GM19035 (cell line): ENCODE results near the gene SAFB2.
"Not testable (repeated sequence)": the region's sequence is repeated elsewhere in the genome, so short reads cannot be mapped to it uniquely, and the experiment has no call there.

Experiments
- ATAC-seq: cut with Tn5 transposase; IDR thresholded peaks from one replicate; pipeline ENCODE4 v1.9.1; 2021; ENCODE audit not compliant: unreplicated experiment

Gene SAFB2

DNA sequence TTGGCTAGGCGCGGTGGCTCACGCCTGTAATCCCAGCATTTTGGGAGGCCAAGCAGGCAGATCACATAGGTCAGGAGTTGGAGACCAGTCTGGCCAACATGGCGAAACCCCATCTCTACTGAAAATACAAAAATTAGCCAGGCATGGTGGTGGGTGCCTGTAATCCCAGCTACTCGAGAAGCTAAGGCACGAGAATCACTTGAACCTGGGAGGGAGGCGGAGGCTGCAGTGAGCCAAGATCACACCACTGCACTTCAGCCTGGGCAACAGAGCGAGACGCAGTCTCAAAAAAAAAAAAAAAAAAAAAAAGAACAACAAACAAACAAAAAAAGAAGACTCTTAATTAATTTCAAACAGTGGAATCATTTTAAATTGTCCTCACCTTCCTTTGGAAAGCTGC, 13.8 kb downstream of the SAFB2 start:
- ATAC-seq: not testable (repeated sequence)

DNA sequence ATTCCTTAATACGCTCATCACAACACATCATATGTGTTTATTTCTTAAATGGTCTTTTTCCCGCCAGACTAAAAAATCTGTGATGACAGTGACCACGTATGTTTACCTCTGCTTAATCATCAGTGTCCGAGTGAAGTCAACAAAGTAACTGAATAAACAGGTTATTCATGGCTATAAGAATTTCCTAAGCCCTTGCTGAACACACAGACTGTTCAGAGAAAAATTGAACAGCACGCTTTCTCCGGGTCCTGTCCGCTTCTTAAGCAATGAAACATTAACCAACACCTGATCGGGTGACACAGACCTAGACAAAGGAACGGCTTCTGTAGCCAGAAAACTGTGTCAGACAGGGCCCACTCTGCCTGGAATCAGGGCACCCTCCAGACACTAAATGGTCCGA, 14.3 kb downstream of the SAFB2 start:
- ATAC-seq: no peak

DNA sequence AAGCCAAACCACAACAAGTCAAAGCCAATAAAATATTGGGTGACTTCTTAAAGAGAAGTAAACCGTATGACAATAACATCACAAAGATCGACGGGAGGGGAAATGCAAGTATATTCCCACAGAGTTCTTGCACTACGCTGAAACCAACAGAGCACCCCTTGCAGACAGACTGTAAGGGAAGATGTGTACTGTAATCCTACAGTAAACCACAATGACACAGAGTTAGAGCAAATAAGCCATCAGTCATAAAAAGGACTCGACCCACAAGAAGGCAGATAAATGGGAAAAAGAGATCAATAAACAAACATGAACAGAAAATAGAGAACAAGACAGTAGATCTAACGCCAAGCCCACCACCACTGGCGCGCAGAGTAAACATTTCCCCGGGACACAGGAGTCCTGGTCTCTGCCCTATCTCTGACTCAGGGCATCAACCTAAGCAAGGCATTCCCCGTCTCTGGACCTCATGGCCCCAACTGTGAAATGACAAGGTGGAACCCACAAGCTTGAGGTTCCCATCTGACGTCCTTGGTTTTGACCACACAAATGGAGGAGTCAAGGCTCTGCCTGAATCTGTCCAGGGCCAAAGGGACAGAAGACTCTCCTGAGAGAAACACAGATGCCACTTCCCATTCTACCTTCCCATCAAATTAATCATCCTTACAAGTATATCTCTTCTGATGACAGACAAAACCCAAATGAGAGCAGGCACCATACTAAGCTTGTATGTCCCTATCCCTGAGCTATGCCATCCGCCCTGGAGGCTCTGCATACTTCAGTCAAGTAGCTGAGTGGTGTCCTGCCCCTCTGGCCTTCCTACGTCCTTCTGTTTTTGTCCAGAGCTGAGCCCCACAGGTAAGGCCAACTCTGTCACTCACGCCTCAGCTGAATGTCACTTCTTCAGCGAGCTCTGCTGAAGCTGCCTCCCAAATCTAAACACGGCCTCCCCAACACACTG, 15.0 kb downstream of the SAFB2 start:
- ATAC-seq: no peak

- no peak for ATAC-seq
Measured at GRCh38 chr19:5605362-5605761, 17.2 kb downstream of the SAFB2 start.

DNA sequence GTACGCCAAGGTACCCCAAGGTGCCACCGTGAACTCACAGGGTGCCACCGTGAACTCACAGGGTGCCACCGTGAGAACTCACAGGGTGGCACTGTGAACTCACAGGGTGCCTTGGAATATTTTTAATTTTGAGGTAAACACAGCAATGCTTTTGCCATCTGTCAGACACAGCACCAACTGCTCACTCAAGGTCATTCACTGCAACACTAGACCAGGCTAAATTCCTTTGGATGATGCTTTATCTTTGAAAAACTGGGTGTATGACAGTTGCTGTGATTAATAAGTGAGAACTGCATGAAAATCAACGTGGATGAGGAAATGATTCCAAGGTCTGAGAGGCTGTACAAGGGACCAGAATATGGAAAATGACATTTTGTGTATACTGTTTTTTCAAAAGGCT, 18.9 kb downstream of the SAFB2 start:
- ATAC-seq: no peak

DNA sequence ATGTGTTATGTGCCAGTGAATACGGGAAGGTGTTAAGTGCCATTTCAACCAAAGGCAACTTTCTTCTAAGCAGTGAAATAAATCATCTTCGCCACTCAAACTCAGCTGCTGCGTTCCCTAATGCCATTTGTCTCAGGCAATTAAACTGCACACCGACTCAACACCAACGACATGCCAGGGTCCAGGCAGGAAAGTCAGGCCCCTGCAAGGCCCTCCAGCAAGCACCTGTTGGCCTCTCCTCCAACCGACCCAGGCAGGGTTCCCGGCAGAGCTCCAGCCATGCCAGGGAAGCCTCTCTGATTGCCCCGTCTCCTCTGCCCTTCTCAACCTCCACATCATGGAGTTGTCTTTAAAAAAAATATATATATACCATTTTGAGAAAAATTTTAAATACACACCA, 21.8 kb downstream of the SAFB2 start:
- no peak for ATAC-seq

GRCh38 chr19:5595745-5596144, 26.8 kb downstream of the SAFB2 start:
- ATAC-seq: no peak

DNA sequence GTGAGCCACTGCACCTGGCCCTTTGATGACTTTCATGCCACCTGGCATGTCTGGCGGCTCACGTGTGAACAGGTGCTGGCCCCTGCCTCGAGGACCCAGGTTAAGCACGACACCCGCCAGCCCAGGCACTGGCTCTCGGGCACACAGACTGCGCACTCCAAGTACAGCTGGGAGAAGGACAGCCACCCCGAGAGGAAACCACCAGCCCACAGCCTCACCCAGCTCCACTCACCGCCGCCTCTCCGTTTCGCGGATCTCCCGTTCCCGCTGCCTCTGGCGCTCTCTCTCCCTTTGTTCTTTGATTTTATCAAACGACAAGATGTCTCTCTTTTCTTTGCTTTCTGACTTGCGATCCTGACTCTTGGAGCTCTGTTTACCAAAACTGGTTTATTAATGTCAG, 27.4 kb downstream of the SAFB2 start:
- ATAC-seq: no peak

GRCh38 chr19:5594521-5594950, 28.0 kb downstream of the SAFB2 start:
- no peak for ATAC-seq

DNA sequence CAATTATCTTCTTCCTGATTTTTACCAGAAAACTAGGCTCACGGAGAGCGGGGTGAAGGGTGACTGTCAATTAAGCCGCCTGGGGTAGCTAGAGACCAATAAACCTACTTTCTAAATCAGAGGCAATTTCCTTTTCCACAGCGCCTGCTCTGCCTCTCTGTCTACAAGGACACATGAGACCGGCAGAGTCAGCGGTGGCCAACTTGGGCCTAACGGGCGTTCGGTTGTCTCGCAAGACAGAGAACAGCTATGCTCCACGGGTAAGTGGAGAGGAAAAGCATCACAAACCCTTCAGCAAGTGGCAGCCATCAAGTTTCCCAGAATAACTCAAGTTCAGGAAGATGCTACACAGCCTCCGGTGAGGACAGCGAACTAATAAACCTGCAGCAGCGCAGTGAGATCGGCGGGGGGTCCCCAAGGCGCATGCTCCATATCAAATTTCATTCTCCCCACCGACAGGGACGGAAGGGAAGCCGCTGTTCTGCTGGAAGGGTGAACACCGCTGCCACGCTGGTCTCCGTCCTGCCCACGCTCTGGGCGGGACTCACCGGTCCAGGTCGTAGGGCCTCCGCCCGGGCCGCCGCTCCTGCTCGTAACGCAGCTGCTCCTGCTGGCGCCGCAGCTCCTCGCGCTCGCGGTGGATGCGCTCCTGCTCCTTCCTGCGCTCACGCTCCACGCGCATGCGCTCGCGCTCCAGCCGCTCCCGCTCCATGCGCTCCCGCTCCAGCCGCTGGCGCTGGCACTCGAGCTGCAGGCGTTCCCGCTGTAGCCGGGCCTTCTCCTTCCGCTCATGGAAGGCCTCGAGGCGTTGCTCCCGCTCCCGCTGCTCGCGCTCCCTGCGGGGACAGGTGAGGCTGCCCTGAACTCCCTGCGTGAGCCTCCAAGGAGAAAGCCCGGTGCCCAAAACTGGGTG, 29.0 kb downstream of the SAFB2 start:
- no peak for ATAC-seq

GRCh38 chr19:5592531-5593342, 29.8 kb downstream of the SAFB2 start:
- ATAC-seq: no peak

GRCh38 chr19:5591476-5591875, 31.1 kb downstream of the SAFB2 start:
- no peak for ATAC-seq

DNA sequence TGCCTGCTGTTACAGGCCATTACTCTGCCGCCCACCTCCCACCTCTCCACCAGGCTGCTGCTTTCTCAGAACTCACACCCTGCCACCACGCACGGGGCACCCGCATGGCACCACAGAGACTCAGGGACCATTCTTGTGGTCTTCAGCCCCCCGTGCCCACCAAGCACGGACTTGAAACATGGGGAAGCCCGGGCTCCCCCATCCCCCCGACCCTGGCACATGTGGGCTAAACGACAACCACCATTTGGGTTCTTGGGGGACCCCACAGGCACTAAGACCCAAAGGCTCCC, 31.8 kb downstream of the SAFB2 start:
- ATAC-seq: no peak

- ATAC-seq: no peak
Measured at GRCh38 chr19:5590151-5590864, 32.3 kb downstream of the SAFB2 start.

- no peak for ATAC-seq
Measured at GRCh38 chr19:5588906-5589676, 33.5 kb downstream of the SAFB2 start.

DNA sequence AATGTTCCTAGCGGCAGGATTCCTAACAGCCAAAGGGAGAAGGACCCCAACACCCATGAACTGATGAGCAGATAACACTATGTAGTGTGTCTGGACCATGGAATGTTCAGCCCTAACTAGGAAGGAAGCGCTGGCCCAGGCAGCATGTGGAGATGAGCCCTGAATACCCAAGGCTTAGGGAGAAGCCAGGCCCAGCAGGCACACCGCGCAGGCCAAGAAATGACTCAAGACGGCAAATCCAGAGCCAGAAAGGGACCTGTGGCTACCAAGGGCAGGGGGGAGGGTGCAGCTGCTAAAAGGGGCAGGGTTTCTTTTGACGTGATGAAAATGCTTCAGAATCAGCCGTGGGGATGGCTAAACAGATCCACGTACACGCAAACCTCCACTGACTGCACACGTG, 34.1 kb downstream of the SAFB2 start:
- no peak for ATAC-seq

DNA sequence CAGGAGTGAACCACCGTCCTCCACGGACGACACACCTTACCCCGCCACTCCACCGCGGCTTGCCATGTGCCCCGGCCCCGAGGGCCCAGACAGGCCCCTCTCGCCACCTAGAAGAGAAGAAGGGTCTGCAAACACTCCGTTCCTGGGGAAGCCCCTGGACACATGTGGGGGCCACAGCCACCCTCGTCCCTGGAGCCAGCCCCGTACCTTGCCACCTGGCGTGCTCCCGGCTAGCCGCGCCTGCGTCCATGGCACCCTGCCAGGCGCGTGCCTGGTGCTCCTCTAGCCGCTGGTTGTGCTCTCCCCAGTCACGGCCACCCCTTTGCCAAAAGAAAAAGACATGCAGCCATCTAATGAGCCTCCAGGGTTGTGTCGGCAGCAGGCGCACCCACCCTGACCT, 34.9 kb downstream of the SAFB2 start:
- ATAC-seq: no peak

DNA sequence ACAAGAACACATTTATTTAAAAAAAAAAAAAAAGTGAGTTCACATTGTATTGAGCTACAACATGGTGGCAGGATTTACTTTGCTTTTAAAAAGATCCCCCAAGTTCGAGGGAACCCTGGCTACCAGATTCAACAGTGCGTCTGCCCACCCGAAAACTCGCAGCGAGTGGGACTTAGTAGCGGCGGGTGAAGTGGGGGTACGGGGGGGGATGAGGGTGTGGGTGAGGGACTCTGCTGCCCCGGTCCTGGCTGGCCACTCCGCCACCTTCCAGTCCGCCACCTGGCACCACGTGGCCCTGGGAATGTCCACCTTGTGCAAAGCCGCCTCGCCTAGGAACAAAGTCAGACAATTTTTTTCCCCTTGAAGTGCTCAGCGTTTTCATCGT, 35.5 kb downstream of the SAFB2 start:
- ATAC-seq: no peak

- no peak for ATAC-seq
Measured at GRCh38 chr19:5586300-5587070, 36.1 kb downstream of the SAFB2 start.
